ENCODE results near the gene KDR.

KDR gene

GRCh38 chr4:55123791-55124190 is 1.6 kb downstream of the KDR start:
- no peak overlapping the region for H3K27ac ChIP-seq (ENCODE audit: low read length)
- no peaks in the 10 kb centered on the region for H4K20me1 ChIP-seq (ENCODE audit: insufficient read depth, low read length)
- no peaks in the 10 kb centered on the region for H3K9me2 ChIP-seq (replicated peaks; ENCODE audit: insufficient read depth, low read length)
- no peak for TF ChIP-seq CTCF (IDR thresholded peaks at IDR 0.05; ENCODE audit: low read length)
- no peaks in the 10 kb centered on the region for H3K36me3 ChIP-seq (replicated peaks; ENCODE audit: insufficient read depth, low read length)
- H3K9ac ChIP-seq (ENCODE audit: low read length): no peak overlapping the region
- H3K4me1 ChIP-seq (ENCODE audit: low read length): no peaks in the 10 kb centered on the region
- H3K9me3 ChIP-seq (replicated peaks; ENCODE audit: insufficient read depth, low read length): no peaks in the 10 kb centered on the region
- no peaks in the 10 kb centered on the region for H3K27me3 ChIP-seq (replicated peaks; ENCODE audit: insufficient read depth, low read length)
- no peak overlapping the region for H2AFZ ChIP-seq (ENCODE audit: low read length)
- H3F3A ChIP-seq (ENCODE audit: insufficient read depth, low read length): no peaks in the 10 kb centered on the region
- no peak overlapping the region for H3K4me3 ChIP-seq (ENCODE audit: low read length)
- H3K79me2 ChIP-seq (ENCODE audit: low read length): no peaks in the 10 kb centered on the region
- H3K4me2 ChIP-seq (ENCODE audit: low read depth, low read length): no peak overlapping the region
- DNase-seq: no peak

GRCh38 chr4:55122235-55122634 is 3.2 kb downstream of the KDR start:
- H3K4me3 ChIP-seq (ENCODE audit: low read length): no peak overlapping the region

GRCh38 chr4:55121246-55121645 is 4.1 kb downstream of the KDR start:
- no peak overlapping the region for H2AFZ ChIP-seq (ENCODE audit: low read length)
- H3F3A ChIP-seq (ENCODE audit: insufficient read depth, low read length): no peaks in the 10 kb centered on the region
- no peaks in the 10 kb centered on the region for H3K27me3 ChIP-seq (replicated peaks; ENCODE audit: insufficient read depth, low read length)
- no peak overlapping the region for H3K4me3 ChIP-seq (ENCODE audit: low read length)
- TF ChIP-seq EZH2phosphoT487 (IDR thresholded peaks at IDR 0.05; ENCODE audit: low read length): no peak
- no peak for TF ChIP-seq CTCF (IDR thresholded peaks at IDR 0.05; ENCODE audit: low read length)
- TF ChIP-seq EZH2 (optimal IDR thresholded peaks at IDR 0.05; ENCODE audit: low read depth, low read length): no peak
- H3K4me2 ChIP-seq (ENCODE audit: low read depth, low read length): no peak overlapping the region
- H3K27ac ChIP-seq (ENCODE audit: low read length): no peak overlapping the region
- no peaks in the 10 kb centered on the region for H3K36me3 ChIP-seq (replicated peaks; ENCODE audit: insufficient read depth, low read length)
- H3K9me3 ChIP-seq (replicated peaks; ENCODE audit: insufficient read depth, low read length): no peaks in the 10 kb centered on the region
- DNase-seq: no peak
- no peaks in the 10 kb centered on the region for H3K4me1 ChIP-seq (ENCODE audit: low read length)
- no peaks in the 10 kb centered on the region for H4K20me1 ChIP-seq (ENCODE audit: insufficient read depth, low read length)
- no peaks in the 10 kb centered on the region for H3K79me2 ChIP-seq (ENCODE audit: low read length)
- H3K9ac ChIP-seq (ENCODE audit: low read length): no peak overlapping the region
- H3K9me2 ChIP-seq (replicated peaks; ENCODE audit: insufficient read depth, low read length): no peaks in the 10 kb centered on the region

More at GRCh38 chr4:55122235-55122634, 3.2 kb downstream of the KDR start:
- Histone ChIP-seq H3K9me2 (replicated peaks; ENCODE audit: insufficient read depth, low read length) (no peaks in the 10 kb centered on the region), H3K27ac (ENCODE audit: low read length) (no peak overlapping the region), H3K27me3 (replicated peaks; ENCODE audit: insufficient read depth, low read length) (no peaks in the 10 kb centered on the region), H3K9me3 (replicated peaks; ENCODE audit: insufficient read depth, low read length) (no peaks in the 10 kb centered on the region), H2AFZ (ENCODE audit: low read length) (no peak overlapping the region), H3K4me1 (ENCODE audit: low read length) (no peaks in the 10 kb centered on the region), H4K20me1 (ENCODE audit: insufficient read depth, low read length) (no peaks in the 10 kb centered on the region), H3K9ac (ENCODE audit: low read length) (no peak overlapping the region), H3K4me2 (ENCODE audit: low read depth, low read length) (no peak overlapping the region), H3K36me3 (replicated peaks; ENCODE audit: insufficient read depth, low read length) (no peaks in the 10 kb centered on the region), H3K79me2 (ENCODE audit: low read length) (no peaks in the 10 kb centered on the region), H3F3A (ENCODE audit: insufficient read depth, low read length) (no peaks in the 10 kb centered on the region)
- no peak for TF ChIP-seq CTCF (IDR thresholded peaks at IDR 0.05; ENCODE audit: low read length)
- TF ChIP-seq EZH2phosphoT487 (IDR thresholded peaks at IDR 0.05; ENCODE audit: low read length): no peak
- no peak for TF ChIP-seq EZH2 (optimal IDR thresholded peaks at IDR 0.05; ENCODE audit: low read depth, low read length)
- DNase-seq: no peak

Data from MM.1S (cell line).